ENCODE measurements around the gene FAM114A1. TPM values are rescaled to one million over a fixed set of nuclear protein-coding genes. Genes with fewer than 3 reads are reported as not detected.
"Not testable (repeated sequence)": the region's sequence is repeated elsewhere in the genome, so short reads cannot be mapped to it uniquely, and the experiment has no call there.

The FAM114A1 gene
- total RNA-seq, 2 donors from 2014 or later: 57.7 to 73.2 TPM

DNA sequence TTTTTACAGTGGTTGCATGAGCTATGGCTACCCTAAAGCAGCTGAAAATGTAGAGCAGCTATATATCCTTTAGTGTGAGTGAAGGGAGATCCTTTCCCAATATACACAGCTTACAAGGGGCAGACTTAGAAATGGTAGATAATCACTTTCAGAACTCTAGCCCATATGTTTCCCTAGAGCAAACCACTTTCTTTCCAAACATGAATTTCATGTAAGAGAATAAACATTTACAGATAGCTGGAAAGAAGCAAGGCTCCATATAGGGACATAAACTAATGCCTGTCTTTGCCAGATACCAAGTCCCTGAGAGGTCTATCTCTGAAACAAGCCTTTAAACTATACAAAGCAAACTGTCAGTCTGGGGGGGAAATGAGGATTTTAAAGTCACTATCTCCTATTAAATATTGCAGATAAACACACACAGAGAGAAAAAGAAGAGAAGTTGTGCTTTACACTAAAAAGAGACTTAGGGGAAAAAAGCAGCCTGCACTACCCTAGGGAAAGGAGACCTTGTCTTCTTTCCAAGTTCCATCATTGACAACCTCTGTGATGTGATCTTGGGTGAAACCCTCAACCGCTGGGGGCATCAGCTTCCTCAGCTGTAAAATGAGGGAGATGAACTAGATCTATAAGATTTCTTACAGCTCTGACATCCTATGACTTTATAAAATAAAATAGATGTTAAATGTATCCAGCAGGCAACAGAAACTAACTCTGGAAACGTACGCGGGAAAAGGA is 91.0 kb downstream of the FAM114A1 start:
- Histone ChIP-seq H3K9me3 (no peaks in the 10 kb centered on the region), H3K27ac (no peak overlapping the region), H3K36me3 (no peaks in the 10 kb centered on the region), H3K4me3 (no peak overlapping the region), H3K4me1 (no peaks in the 10 kb centered on the region), H3K27me3 (no peaks in the 10 kb centered on the region)
- DNase-seq (ENCODE audit: low spot score): no peak
- TF ChIP-seq, protein P1, sequence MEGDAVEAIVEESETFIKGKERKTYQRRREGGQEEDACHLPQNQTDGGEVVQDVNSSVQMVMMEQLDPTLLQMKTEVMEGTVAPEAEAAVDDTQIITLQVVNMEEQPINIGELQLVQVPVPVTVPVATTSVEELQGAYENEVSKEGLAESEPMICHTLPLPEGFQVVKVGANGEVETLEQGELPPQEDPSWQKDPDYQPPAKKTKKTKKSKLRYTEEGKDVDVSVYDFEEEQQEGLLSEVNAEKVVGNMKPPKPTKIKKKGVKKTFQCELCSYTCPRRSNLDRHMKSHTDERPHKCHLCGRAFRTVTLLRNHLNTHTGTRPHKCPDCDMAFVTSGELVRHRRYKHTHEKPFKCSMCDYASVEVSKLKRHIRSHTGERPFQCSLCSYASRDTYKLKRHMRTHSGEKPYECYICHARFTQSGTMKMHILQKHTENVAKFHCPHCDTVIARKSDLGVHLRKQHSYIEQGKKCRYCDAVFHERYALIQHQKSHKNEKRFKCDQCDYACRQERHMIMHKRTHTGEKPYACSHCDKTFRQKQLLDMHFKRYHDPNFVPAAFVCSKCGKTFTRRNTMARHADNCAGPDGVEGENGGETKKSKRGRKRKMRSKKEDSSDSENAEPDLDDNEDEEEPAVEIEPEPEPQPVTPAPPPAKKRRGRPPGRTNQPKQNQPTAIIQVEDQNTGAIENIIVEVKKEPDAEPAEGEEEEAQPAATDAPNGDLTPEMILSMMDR (IDR thresholded peaks at IDR 0.05): no peak

- H3K27ac ChIP-seq; H3K4me3 ChIP-seq; H3K27me3 ChIP-seq; DNase-seq (ENCODE audit: low spot score); H3K4me1 ChIP-seq; H3K36me3 ChIP-seq; H3K9me3 ChIP-seq: not testable (repeated sequence)
Observed at GRCh38 chr4:38959248-38959647, 91.6 kb downstream of the FAM114A1 start.

- no peak overlapping the region for H3K27ac ChIP-seq
- no peaks in the 10 kb centered on the region for H3K27me3 ChIP-seq
- DNase-seq (ENCODE audit: low spot score): no peak
- H3K9me3 ChIP-seq: no peaks in the 10 kb centered on the region
- no peak overlapping the region for H3K4me3 ChIP-seq
- TF ChIP-seq, protein P1 (IDR thresholded peaks at IDR 0.05): no peak
- no peaks in the 10 kb centered on the region for H3K4me1 ChIP-seq
- H3K36me3 ChIP-seq: no peaks in the 10 kb centered on the region
Observed at GRCh38 chr4:38964942-38965775, 97.6 kb downstream of the FAM114A1 start.

DNA sequence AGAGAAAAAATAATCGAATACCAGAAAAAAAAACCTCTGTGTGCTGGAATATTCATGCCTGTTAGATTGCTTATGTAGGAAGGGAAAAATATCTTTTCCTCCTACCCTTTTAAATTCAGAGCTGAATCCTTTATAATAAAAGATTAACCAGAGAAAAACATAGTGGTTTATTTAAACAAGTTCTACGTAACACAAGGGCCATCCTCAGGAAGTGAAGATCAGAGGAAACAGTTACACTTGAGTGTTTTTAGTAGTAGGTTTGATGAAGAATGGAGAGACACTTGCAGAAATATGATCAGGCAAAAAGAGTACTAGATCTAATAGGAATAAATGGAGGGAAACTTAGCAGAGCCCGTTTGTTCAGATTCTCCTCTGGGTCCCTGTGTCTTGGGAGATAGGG is 98.3 kb downstream of the FAM114A1 start:
- Histone ChIP-seq H3K27ac (no peak overlapping the region), H3K4me1 (no peaks in the 10 kb centered on the region), H3K27me3 (no peaks in the 10 kb centered on the region), H3K4me3 (no peak overlapping the region), H3K36me3 (no peaks in the 10 kb centered on the region), H3K9me3 (no peaks in the 10 kb centered on the region)
- no peak for DNase-seq (ENCODE audit: low spot score)
- TF ChIP-seq, protein P1 (IDR thresholded peaks at IDR 0.05): no peak

DNA sequence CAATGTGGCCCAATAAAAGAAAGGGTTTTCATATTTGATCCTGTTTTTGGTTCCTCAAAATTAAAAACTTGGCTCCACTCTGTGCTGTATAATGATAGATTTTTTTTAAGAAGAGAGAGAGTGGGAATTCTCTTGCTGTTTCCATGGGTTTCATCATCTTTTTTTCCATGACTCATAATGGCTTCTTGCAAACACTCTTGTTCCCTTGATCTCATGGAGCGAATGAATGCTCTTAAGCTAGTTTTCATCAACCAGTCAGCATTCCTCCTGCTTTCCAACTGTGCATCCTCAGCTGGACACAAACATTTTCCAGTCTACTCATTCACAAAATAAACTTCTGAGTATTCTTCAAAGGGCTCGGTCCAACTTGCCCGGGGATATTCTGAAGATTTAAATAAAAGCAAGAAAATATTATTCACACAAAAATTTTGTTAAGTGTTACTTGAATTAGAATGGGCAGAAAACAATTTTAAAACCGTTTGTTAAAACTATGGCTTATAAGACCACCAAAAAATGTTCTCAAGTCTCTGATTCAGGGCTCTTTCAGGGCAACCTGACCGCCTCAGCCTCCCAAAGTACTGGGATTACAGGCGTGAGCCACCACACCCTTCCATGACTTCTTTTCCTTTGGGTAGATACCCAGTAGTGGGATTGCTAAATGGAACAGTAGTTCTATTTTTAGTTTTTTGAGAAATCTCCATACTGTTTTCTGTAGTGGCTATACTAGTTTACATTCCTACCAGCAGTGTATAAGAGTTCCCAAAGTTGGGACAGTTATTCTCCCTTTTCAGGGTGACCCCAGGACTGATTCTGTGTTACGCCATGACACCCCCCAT is 99.9 kb downstream of the FAM114A1 start:
- H3K36me3 ChIP-seq: no peaks in the 10 kb centered on the region
- H3K9me3 ChIP-seq: no peaks in the 10 kb centered on the region
- DNase-seq (ENCODE audit: low spot score): no peak
- H3K4me3 ChIP-seq: no peak overlapping the region
- H3K27me3 ChIP-seq: no peaks in the 10 kb centered on the region
- TF ChIP-seq, protein P1 (IDR thresholded peaks at IDR 0.05): no peak
- peak overlapping the region in 1 of 2 donors; percentile 48 for H3K27ac ChIP-seq
- no peaks in the 10 kb centered on the region for H3K4me1 ChIP-seq

DNA sequence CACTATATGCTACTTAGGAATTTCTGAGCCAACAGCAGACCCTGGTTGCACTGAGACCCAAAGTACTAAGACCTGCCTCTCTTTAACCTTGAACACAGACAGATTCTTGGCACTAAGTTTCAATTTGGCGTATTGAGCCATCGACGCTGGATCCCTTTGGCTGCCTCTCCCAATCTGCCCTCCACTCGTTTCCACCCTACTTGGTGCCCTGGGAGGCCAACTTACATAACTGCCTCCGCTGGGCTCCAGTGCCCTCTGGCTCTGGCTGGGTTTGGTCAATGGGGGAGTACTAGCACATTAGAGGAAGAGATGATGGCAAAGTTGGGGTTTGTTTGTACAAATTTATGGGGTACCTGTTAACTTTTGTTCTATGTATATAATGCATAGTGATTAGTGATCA is 101.1 kb downstream of the FAM114A1 start:
- H3K9me3 ChIP-seq: no peaks in the 10 kb centered on the region

More for the DNA sequence above, 101.1 kb downstream of the FAM114A1 start:
- Histone ChIP-seq H3K4me3 (no peak overlapping the region), H3K4me1 (no peaks in the 10 kb centered on the region), H3K27ac (no peak overlapping the region), H3K27me3 (no peaks in the 10 kb centered on the region), H3K36me3 (no peaks in the 10 kb centered on the region)
- no peak for DNase-seq (ENCODE audit: low spot score)
- TF ChIP-seq, protein P1 (IDR thresholded peaks at IDR 0.05): no peak
